SU-DHL-6 (cell line): ENCODE results near the gene SLX4.

Experiments
- H2AFZ ChIP-seq: fragments of 200-600 bp; sonication (generic); 2 replicates; pipeline ENCODE4 v1.6.1; 2014; ENCODE audit warnings: low read depth, mild to moderate bottlenecking, moderate library complexity, mixed read lengths, antibody characterized with exemption, low read length; ENCODE audit not compliant: severe bottlenecking
- H3F3A ChIP-seq: fragments of 200-600 bp; shearing (Covaris generic); 2 replicates; pipeline ENCODE4 v1.6.0; 2016; ENCODE audit warnings: antibody characterized with exemption, mild to moderate bottlenecking; ENCODE audit not compliant: insufficient read depth
- H3K27ac ChIP-seq: fragments of 200-600 bp; sonication (generic); 2 replicates; pipeline ENCODE4 v1.5.1; 2016; ENCODE audit warnings: low read depth, mild to moderate bottlenecking, low read length, moderate library complexity, mixed read lengths
- H3K27me3 ChIP-seq: fragments of 200-600 bp; sonication (generic), shearing (Covaris generic); 2 replicates; pipeline ENCODE4 v1.6.0; 2014; ENCODE audit warnings: mild to moderate bottlenecking, low read length
- H3K36me3 ChIP-seq: fragments of 200-600 bp; sonication (generic); 2 replicates; pipeline ENCODE4 v1.6.1; 2014; ENCODE audit warnings: mild to moderate bottlenecking, low read length, mixed read lengths
- H3K4me2 ChIP-seq: fragments of 300-600, 200-600 bp; shearing (Covaris generic), sonication (generic); 2 replicates; pipeline ENCODE4 v1.6.0; 2014; ENCODE audit warnings: low read length, low read depth, mild to moderate bottlenecking; ENCODE audit not compliant: poor library complexity, severe bottlenecking
- H3K4me3 ChIP-seq: fragments of 200-600 bp; sonication (generic); 2 replicates; pipeline ENCODE4 v1.5.1; 2014; ENCODE audit warnings: antibody characterized with exemption, low read length, mild to moderate bottlenecking, mixed read lengths; ENCODE audit not compliant: insufficient read depth, poor library complexity, severe bottlenecking
- H3K79me2 ChIP-seq: fragments of 200-600 bp; sonication (generic); 2 replicates; pipeline ENCODE4 v1.6.1; 2014; ENCODE audit warnings: mild to moderate bottlenecking, low read length, moderate library complexity; ENCODE audit not compliant: insufficient read depth
- H3K9ac ChIP-seq: fragments of 200-600 bp; sonication (generic); 2 replicates; pipeline ENCODE4 v1.7.0; 2014; ENCODE audit warnings: mild to moderate bottlenecking, low read length
- H3K9me2 ChIP-seq: fragments of 200-600 bp; sonication (generic); replicated peaks from 2 replicates; pipeline ENCODE4 v1.6.1; 2014; ENCODE audit warnings: low read length; ENCODE audit not compliant: insufficient read depth
- H3K9me3 ChIP-seq: fragments of 200-600 bp; sonication (generic); 2 replicates; pipeline ENCODE4 v1.6.1; 2014; ENCODE audit warnings: low read length, mixed read lengths; ENCODE audit not compliant: insufficient read depth
- H4K20me1 ChIP-seq: fragments of 200-600 bp; sonication (generic); 2 replicates; pipeline ENCODE4 v1.6.1; 2014; ENCODE audit warnings: low read depth, mild to moderate bottlenecking, antibody characterized with exemption, low read length, moderate library complexity, mixed read lengths
- CTCF ChIP-seq: fragments of 200-600 bp; sonication (generic); IDR thresholded peaks from one replicate; pipeline ENCODE4 v1.5.1; 2017; ENCODE audit warnings: antibody characterized with exemption, mild to moderate bottlenecking, low read length, moderate library complexity; ENCODE audit not compliant: insufficient read depth, poor library complexity, severe bottlenecking
- EZH2phosphoT487 ChIP-seq: fragments of 200-600 bp; sonication (generic), shearing (Covaris generic); conservative IDR thresholded peaks from 2 replicates; pipeline ENCODE4 v1.6.1; 2018; ENCODE audit warnings: mild to moderate bottlenecking, antibody characterized with exemption, low read length, moderate library complexity, mixed read lengths

Gene SLX4

GRCh38 chr16:3575491-3575890 lies 35.9 kb downstream of the SLX4 start:
- H2AFZ ChIP-seq, result no peak overlapping the region
- H3K9ac ChIP-seq, result peak overlapping the region; percentile 97
- no peaks in the 10 kb centered on the region for H4K20me1 ChIP-seq
- H3K9me2 ChIP-seq, result no peaks in the 10 kb centered on the region
- peaks cover 32% of the 10 kb centered on the region for H3F3A ChIP-seq
- peaks cover 71% of the 10 kb centered on the region for H3K79me2 ChIP-seq
- TF ChIP-seq EZH2phosphoT487 (no peak), CTCF (no peak)
- H3K27me3 ChIP-seq, result no peaks in the 10 kb centered on the region
- peak overlapping the region; percentile 93 for H3K4me3 ChIP-seq
- H3K27ac ChIP-seq, result peak overlapping the region; percentile 97
- no peaks in the 10 kb centered on the region for H3K9me3 ChIP-seq
- peak overlapping the region; percentile 77 for H3K4me2 ChIP-seq
- peaks cover 18% of the 10 kb centered on the region for H3K36me3 ChIP-seq

DNA sequence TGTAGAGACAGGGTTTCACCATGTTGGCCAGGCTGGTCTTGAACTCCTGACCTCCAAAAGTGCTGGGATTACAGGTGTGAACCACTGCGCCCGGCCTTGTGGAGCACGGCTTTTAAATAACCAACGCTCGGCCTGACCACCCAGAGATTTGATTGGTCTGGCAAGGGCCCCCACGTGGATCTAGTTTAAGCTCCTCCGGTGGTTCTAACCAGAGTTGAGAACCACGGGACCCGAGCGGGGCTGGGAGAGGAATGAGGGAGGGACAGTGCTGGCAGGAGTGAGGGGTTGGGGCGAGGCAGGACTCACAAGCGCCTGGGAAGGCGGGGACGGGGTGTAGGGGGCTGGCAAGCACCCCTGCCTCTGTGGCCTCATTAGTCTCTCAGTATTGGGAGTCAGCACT lies 37.2 kb downstream of the SLX4 start:
- Histone ChIP-seq H4K20me1 (no peaks in the 10 kb centered on the region), H3K36me3 (peaks cover 20% of the 10 kb centered on the region), H3K4me3 (no peak overlapping the region), H3K79me2 (peaks cover 83% of the 10 kb centered on the region), H3K9ac (no peak overlapping the region), H3K27ac (0 out of 2 replicates have a peak overlapping the region, but pooled peaks have one; percentile 97), H3F3A (peaks cover 20% of the 10 kb centered on the region), H3K27me3 (no peaks in the 10 kb centered on the region), H3K9me2 (no peaks in the 10 kb centered on the region), H3K9me3 (no peaks in the 10 kb centered on the region), H2AFZ (no peak overlapping the region), H3K4me2 (peak overlapping the region; percentile 77)
- TF ChIP-seq EZH2phosphoT487 (no peak), CTCF (no peak)

GRCh38 chr16:3573146-3573815 lies 38.1 kb downstream of the SLX4 start:
- no peaks in the 10 kb centered on the region for H3K27me3 ChIP-seq
- peaks cover 13% of the 10 kb centered on the region for H3F3A ChIP-seq
- no peak overlapping the region for H3K4me3 ChIP-seq
- no peak overlapping the region for H3K9ac ChIP-seq
- H3K4me2 ChIP-seq, result peak overlapping the region; percentile 28
- no peaks in the 10 kb centered on the region for H3K9me3 ChIP-seq
- H3K9me2 ChIP-seq, result no peaks in the 10 kb centered on the region
- H3K27ac ChIP-seq, result peak overlapping the region; percentile 44
- H4K20me1 ChIP-seq, result no peaks in the 10 kb centered on the region
- peaks cover 90% of the 10 kb centered on the region for H3K79me2 ChIP-seq
- TF ChIP-seq EZH2phosphoT487 (no peak), CTCF (no peak)
- H3K36me3 ChIP-seq, result peaks cover 20% of the 10 kb centered on the region
- H2AFZ ChIP-seq, result no peak overlapping the region
